GM18867 (cell line): ENCODE results near the gene PYGO1.
"Not testable (repeated sequence)": the region's sequence is repeated elsewhere in the genome, so short reads cannot be mapped to it uniquely, and the experiment has no call there.

Source experiments
- ATAC-seq: cut with Tn5 transposase; IDR thresholded peaks from one replicate; pipeline ENCODE4 v1.9.1; 2021; ENCODE audit warnings: mild to moderate bottlenecking, moderate library complexity; ENCODE audit not compliant: unreplicated experiment

Gene PYGO1

GRCh38 chr15:55588070-55588814, at the start of gene PYGO1:
Gene PYGO1, minus strand, starts transcription at chr15:55588345. Its CDS starts 462 bp downstream, at chr15:55587883.
- no peak for ATAC-seq

DNA sequence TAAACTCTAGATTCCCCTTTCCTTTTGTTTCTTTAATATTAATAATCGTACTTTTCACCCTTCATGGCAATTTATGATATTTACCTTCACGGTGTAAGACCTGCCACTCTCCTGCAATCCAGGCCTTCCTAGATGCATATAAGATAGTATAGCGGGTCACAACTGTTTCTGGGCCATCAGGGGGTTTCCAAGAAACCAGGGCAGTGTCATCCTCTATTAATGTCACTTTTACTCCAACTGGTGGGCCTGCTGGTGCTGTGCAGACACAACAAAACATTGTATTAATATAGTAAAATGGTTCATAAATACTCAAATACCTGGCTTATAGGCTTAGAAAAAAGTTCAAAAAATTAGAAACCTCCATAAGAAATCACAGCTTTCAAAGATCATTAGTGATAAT, 48.9 kb upstream of the PYGO1 start:
- ATAC-seq, result no peak

DNA sequence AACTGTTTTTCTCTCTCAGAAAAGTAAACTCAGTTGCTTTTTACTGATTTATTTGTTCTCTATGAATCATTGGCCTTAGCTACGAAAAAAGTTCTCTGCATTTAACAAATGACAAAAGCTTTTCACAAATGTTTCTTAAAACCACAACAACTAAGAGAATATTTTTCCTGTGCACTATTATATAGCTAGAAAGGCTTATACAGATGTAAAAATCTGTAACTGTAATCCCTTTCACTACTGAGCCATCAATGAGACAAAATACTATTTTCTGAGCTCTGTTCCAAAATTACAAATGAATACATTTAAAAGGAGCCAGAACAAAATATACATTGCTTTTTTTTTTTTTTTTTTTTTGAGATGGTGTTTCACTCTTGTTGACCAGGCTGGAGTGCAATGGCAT, 45.6 kb upstream of the PYGO1 start:
- ATAC-seq, result no peak

- ATAC-seq, result no peak
Measured at GRCh38 chr15:55632434-55632833, 44.3 kb upstream of the PYGO1 start.

GRCh38 chr15:55630858-55631257, 42.7 kb upstream of the PYGO1 start:
- ATAC-seq, result no peak

GRCh38 chr15:55628369-55628730, 40.2 kb upstream of the PYGO1 start:
- ATAC-seq, result no peak

DNA sequence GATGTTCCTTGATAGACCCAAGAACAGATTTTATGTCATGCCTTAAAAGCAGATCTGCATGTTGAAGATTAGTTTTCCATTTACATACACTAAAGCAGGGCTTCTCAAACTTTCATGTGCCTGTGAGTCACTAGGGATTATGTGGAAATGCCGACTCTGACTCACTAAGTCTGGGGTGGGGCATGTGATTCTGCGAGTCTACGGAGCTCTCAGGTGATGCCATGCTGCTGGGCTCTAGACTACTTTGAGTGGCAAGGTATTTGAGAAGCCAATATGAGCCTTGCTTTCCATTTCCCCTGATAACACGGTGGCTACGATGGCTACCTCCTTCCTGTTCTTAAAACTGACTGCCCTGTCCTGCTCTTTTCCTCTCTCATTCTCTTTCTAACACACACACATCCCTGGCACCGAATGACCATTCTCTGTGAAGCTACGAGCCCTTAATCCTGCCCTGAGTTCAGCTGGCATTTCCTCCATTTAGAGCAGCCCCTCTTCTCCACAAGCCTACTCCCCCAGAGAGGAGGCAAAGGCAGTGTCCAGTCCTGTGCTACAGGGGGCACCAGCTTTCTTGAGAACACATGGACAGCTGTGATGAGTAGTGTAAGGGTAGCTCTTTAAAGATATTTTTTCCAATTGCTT, 39.7 kb upstream of the PYGO1 start:
- no peak for ATAC-seq

DNA sequence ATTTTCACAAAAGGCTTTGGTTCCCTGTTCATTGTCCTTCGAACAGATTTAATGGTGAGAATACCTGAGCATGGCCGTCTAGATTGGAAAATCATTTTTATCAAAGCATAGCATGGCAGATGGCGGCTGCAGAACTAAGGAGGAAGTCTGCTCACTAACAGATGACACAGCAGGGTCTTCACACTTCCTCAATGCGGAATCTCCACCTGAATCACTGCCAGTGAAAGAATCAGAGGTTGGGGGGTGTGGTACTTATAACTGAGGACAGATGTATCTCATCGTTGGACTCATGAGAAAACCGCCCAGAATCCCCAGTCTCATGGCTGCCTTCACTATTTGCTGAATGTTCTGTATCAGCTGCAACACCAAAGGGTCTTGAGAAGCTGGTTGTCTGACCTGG, 31.6 kb upstream of the PYGO1 start:
- no peak for ATAC-seq

DNA sequence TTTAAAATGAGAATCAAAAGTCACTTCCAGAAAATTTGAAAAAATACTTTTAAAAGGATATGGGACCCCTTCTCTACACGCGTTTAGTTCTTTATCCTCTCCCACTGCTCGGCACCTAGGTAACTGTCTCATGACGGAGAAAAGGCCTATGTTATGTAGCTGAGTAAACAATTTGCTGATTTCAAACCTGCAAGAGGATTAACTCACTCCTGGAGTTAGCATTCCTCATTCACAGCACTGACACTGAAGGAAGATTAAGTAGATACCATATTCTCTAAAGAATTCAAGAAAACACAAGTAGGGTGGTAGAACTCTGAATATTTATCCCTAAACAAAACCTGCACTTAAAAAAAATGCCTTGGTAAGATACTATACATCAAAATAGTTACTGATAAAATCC, 30.2 kb upstream of the PYGO1 start:
- ATAC-seq, result no peak

DNA sequence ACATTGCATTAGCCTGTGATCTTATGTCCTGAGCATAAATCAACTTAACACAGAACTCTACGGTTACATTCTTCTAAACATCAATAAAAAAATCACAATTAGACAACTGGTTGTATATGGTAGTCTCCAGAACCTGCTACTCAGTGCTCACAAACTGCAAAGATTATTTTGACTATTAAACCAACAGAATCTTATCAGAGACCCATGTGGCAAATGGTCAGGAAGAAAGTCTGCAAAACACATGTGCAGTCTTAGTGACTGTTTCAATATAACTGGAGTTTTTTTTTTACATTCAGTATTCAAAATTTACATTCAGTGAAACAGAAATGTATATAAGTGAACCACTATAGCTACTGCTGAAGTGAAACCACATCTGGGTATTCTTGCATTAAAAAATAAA, 27.3 kb upstream of the PYGO1 start:
- no peak for ATAC-seq

- no peak for ATAC-seq
Measured at GRCh38 chr15:55613727-55614126, 25.6 kb upstream of the PYGO1 start.

DNA sequence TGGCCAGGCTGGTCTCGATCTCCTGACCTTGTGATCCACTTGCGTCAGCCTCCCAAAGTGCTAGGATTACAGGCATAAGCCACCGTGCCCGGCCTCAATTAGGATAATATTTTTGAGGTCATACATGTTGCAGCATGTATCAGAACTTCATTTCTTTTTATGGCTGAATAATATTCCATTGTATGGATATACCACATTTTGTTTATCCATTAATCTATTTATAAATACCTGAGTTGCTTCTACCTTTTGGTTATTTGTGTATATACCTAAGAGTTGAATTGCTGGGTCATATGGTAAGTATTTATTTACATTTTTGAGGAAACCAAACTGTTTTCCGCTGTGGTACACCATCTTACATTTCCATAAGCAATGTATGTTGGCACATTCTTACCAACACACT, 18.1 kb upstream of the PYGO1 start:
- no peak for ATAC-seq

DNA sequence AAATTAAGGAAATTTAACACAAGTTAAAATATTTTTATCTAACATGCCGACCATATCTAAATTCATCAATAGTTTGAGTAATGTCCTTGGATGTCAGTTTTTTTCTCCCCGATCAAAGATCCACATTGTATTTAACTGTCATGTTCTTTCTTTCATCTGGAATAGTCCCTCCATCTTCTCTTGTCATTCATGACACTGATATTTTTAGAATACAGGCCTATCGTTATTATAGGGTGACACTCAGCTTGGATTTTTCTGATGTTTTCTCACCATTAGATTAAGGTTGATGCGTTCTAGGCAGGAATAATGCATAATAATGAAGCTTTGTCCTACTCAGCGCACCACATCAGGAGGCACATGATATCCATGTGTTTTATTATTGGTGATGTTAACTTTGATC, 13.2 kb upstream of the PYGO1 start:
- ATAC-seq, result no peak

- no peak for ATAC-seq
Measured at GRCh38 chr15:55599439-55599838, 11.3 kb upstream of the PYGO1 start.

DNA sequence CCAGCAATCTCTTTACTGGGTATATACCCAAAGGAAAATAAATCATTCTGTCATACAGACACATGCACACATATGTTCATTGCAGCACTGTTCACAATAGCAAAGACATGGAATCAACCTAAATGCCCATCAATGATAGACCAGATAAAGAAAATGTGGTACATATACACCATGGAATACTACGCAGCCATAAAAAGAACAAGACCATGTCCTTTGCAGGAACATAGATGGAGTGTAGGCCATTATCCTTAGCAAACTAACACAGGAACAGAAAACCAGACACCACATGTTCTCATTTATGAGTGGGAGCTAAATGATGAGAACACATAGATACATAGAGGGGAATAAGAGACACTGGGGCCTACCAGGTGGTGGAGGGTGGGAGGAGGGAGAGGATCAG, 4.9 kb upstream of the PYGO1 start:
- ATAC-seq, result not testable (repeated sequence)

DNA sequence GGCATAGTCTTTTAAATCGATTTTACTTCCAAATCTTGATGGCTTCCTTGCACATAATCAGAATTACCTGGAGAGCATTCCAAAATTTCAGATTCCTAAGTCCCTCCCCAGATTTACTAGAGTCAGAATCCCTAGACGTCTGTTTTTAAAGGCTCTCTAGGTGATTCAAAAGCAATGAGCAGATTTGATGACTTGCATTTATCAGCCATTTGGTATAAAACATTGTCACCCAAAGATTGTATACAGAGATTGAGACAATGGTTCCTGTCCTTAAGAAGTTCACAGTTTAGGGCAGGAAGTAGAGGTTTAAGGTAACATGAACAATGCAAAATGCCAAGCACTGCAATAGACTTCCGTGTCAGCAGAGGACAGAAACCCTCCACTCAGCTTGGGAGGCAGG, 2.6 kb upstream of the PYGO1 start:
- no peak for ATAC-seq

- ATAC-seq, result no peak
Measured at GRCh38 chr15:55589287-55589686, 1.1 kb upstream of the PYGO1 start.

DNA sequence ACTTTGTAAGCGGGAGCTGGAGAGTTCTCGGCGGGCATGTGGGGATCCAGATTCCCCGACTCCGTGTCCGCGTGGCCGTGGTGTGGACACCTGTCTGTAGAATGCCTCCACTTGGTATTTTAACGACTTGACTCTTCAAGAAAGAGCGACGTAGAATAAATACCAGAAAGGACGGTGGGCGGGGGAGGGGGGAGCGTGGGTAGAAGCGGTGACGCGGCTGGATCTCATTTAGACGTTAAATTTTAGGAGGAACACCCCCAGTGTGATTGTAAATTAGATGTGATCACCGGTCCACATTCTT, 620 bp upstream of the PYGO1 start:
- ATAC-seq, result no peak

- no peak for ATAC-seq
Measured at GRCh38 chr15:55587321-55588069, 650 bp downstream of the PYGO1 start.

DNA sequence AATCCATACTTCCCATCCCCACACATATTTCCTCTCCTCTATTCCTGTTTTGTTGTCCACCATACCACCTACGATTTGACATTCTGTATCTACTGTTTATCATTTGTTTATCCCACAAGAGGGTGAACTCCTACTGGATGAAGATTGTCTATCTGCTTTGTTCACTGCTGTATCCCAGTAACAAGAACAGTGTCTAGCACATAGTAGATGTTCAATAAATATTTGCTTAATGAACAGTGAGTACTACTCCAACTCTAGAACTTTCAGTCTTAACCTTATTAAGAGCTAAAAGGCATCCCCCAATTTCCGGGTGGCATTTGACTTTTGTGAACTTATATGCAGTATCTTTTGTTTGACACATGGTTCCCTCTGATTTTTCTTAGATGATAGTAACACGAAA, 1.3 kb downstream of the PYGO1 start:
- ATAC-seq, result no peak

GRCh38 chr15:55576943-55577342, 11.2 kb downstream of the PYGO1 start:
- no peak for ATAC-seq

GRCh38 chr15:55574096-55574495, 14.0 kb downstream of the PYGO1 start:
- ATAC-seq, result no peak
